Measurements from ENCODE around the gene SYT8. TPM values are rescaled to one million over a fixed set of nuclear protein-coding genes. Genes with fewer than 3 reads are reported as not detected.

SYT8 gene
- total RNA-seq, 1 experiment from 2014 or later = not detected

DNA sequence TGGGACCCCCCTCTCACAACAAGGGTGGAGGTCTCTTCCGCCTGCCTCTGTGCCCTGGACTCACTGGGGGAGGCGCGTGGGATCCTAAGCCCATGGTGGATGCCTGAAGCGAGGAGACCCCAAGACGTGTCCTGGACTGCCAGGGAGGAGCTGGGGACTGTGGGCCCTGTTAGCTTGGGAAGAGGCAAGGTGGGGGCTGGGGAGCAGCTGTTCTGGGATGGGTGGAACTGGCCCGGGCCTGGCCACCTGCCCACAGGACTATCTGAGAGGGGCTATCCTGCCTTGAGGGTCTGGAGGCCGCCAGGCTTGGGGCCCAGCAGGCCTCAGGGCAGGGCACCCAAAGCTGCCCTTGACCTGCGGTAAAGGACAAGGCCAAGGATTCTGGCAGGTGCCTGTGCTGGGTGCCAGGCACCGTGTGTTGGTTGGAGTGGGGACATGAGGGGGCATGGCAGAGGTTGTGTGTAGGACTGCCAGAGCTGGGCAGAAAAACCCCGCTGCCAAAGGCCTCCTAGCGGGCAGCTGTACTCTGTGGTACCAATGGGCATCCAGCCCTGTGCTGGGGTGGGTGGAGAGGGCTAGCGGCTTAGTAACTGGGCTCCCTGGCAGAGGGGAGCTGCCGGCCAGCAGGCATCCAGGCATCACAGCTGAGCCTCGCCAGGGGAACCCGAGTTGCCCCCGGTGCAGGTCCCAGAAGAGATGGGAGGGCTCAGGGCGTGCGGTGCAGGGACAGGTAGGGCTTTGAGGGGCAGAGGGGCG is 18.8 kb downstream of the SYT8 start:
- H3K23ac ChIP-seq (ENCODE audit: insufficient read length, low read depth, low read length) = no peak overlapping the region
- H3K56ac ChIP-seq (ENCODE audit: insufficient read length, low read depth, low read length) = no peak overlapping the region
- H3K27ac Mint-ChIP-seq = no peak overlapping the region; a peak in 1 of 7 replicates
- H3K4ac ChIP-seq (ENCODE audit: low read depth, low read length) = no peak overlapping the region
- H3K4me3 Mint-ChIP-seq = no peak overlapping the region
- no peaks in the 10 kb centered on the region for H3K9me3 Mint-ChIP-seq
- peaks cover 2 to 3% of the 10 kb centered on the region in 2 experiments; a peak in 2 of 4 replicates for H3K4me1 Mint-ChIP-seq
- no peak overlapping the region for H2BK5ac ChIP-seq (ENCODE audit: insufficient read length, low read length)
- H3K79me2 ChIP-seq (ENCODE audit: insufficient read depth, low read length) = no peaks in the 10 kb centered on the region
- TF ChIP-seq, protein P1, sequence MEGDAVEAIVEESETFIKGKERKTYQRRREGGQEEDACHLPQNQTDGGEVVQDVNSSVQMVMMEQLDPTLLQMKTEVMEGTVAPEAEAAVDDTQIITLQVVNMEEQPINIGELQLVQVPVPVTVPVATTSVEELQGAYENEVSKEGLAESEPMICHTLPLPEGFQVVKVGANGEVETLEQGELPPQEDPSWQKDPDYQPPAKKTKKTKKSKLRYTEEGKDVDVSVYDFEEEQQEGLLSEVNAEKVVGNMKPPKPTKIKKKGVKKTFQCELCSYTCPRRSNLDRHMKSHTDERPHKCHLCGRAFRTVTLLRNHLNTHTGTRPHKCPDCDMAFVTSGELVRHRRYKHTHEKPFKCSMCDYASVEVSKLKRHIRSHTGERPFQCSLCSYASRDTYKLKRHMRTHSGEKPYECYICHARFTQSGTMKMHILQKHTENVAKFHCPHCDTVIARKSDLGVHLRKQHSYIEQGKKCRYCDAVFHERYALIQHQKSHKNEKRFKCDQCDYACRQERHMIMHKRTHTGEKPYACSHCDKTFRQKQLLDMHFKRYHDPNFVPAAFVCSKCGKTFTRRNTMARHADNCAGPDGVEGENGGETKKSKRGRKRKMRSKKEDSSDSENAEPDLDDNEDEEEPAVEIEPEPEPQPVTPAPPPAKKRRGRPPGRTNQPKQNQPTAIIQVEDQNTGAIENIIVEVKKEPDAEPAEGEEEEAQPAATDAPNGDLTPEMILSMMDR (conservative IDR thresholded peaks at IDR 0.05) = no peak
- no peak overlapping the region for H2BK20ac ChIP-seq (ENCODE audit: low read depth, low read length, poor library complexity, severe bottlenecking)
- H3K9ac ChIP-seq (ENCODE audit: extremely low read depth, insufficient read length, low read length) = no peak overlapping the region
- no peak overlapping the region for H3K4me2 ChIP-seq (ENCODE audit: insufficient read depth, insufficient read length, low read length)
- no peak overlapping the region for H2BK12ac ChIP-seq (ENCODE audit: insufficient read length, low read depth, low read length)
- H4K91ac ChIP-seq (ENCODE audit: insufficient read length, low read depth, low read length) = no peak overlapping the region
- no peak for DNase-seq
- no peaks in the 10 kb centered on the region for H3K79me1 ChIP-seq (ENCODE audit: insufficient read depth, low read depth, low read length, poor library complexity, severe bottlenecking)
- H4K20me1 ChIP-seq (ENCODE audit: control insufficient read depth, insufficient read depth, insufficient read length) = no peaks in the 10 kb centered on the region
- no peak overlapping the region for H2AFZ ChIP-seq (ENCODE audit: low read length)
- no peak overlapping the region for H4K8ac ChIP-seq (replicated peaks; ENCODE audit: insufficient read length, low read depth, low read length)
- no peaks in the 10 kb centered on the region for H3K27me3 ChIP-seq (ENCODE audit: insufficient read depth, low read length)
- no peaks in the 10 kb centered on the region for H3K36me3 Mint-ChIP-seq (ENCODE audit: insufficient read depth in 1 of 3, low read depth in 3 of 3)
- H3K14ac ChIP-seq (ENCODE audit: insufficient read depth, low read length) = no peak overlapping the region; the same call in 1 of the 2 replicates
- H3K18ac ChIP-seq (ENCODE audit: insufficient read length, low read depth, low read length) = no peak overlapping the region
- no peaks in the 10 kb centered on the region for H3K23me2 ChIP-seq (ENCODE audit: insufficient read length, low read depth, low read length, poor library complexity, severe bottlenecking)
- H3K27me3 Mint-ChIP-seq (ENCODE audit: low read depth) = peaks cover 10% of the 10 kb centered on the region
- H2BK15ac ChIP-seq (ENCODE audit: low read depth, low read length) = no peak overlapping the region
- H2AK5ac ChIP-seq (ENCODE audit: insufficient read length, low read length) = no peak overlapping the region
- H3K4me1 ChIP-seq (ENCODE audit: insufficient read depth, low read length) = no peaks in the 10 kb centered on the region
- no peaks in the 10 kb centered on the region for H3K9me3 ChIP-seq (ENCODE audit: control insufficient read depth, low read depth, low read length)
- H4K5ac ChIP-seq (ENCODE audit: insufficient read length, low read depth, low read length) = no peak overlapping the region
- no peak overlapping the region for H3T11ph ChIP-seq (ENCODE audit: low read length)
- no CpG with 5 or more reads among the region's 19 CpGs for WGBS (ENCODE audit: extremely low coverage, insufficient read length, low lambda C conversion rate)
- no peak overlapping the region for H2BK120ac ChIP-seq (ENCODE audit: low read depth, low read length, poor library complexity, severe bottlenecking)
- H3K27ac ChIP-seq (ENCODE audit: insufficient read length, low read depth, low read length) = no peak overlapping the region

Measured in H9 (cell line).